Activated T-cell treated with anti-CD3 and anti-CD28 coated beads, Interleukin-2, amount 50 U/mL, for 24 hours (primary cell): ENCODE results near the gene MIS12.

Source experiments
- DNase-seq: peaks from one replicate; pipeline ENCODE4 v3.0.0-alpha.2; 2020
- H3K27ac Mint-ChIP-seq: 2 replicates; pipeline ENCODE4 v1.8.0; 2020; ENCODE audit warnings: mild to moderate bottlenecking, mixed read lengths
- H3K27me3 Mint-ChIP-seq: 2 replicates; pipeline ENCODE4 v1.8.0; 2020; ENCODE audit warnings: mixed read lengths
- H3K36me3 Mint-ChIP-seq: 2 replicates; pipeline ENCODE4 v1.8.0; 2020; ENCODE audit warnings: low read depth, mixed read lengths
- H3K4me1 Mint-ChIP-seq: 2 replicates; pipeline ENCODE4 v1.8.0; 2020; ENCODE audit warnings: low read depth, mixed read lengths
- H3K4me3 Mint-ChIP-seq: 2 replicates; pipeline ENCODE4 v1.8.0; 2020; ENCODE audit warnings: mild to moderate bottlenecking, moderate library complexity, mixed read lengths
- H3K9me3 Mint-ChIP-seq: 2 replicates; pipeline ENCODE4 v1.8.0; 2020; ENCODE audit warnings: mixed read lengths

Gene MIS12

GRCh38 chr17:5486206-5487124, at the start of gene MIS12:
Gene MIS12 (plus strand): TSS chr17:5486566. CDS start chr17:5488863, 2,297 bp downstream.
- Mint-ChIP-seq H3K27me3 (no peaks in the 10 kb centered on the region), H3K27ac (peak within 1 kb of the TSS; percentile 99), H3K36me3 (peaks cover 92% of the 10 kb centered on the region), H3K9me3 (no peaks in the 10 kb centered on the region), H3K4me3 (peak within 1 kb of the TSS; percentile 95), H3K4me1 (peaks cover 69% of the 10 kb centered on the region)
- peak; percentile 94 for DNase-seq

GRCh38 chr17:5437721-5438317, 48.5 kb upstream of the MIS12 start:
- H3K36me3 Mint-ChIP-seq: peaks cover 88% of the 10 kb centered on the region
- peaks cover 46% of the 10 kb centered on the region for H3K4me1 Mint-ChIP-seq
- DNase-seq: no peak
- H3K4me3 Mint-ChIP-seq: peak overlapping the region; percentile 95
- H3K27me3 Mint-ChIP-seq: no peaks in the 10 kb centered on the region
- no peaks in the 10 kb centered on the region for H3K9me3 Mint-ChIP-seq
- peak overlapping the region; percentile 94 for H3K27ac Mint-ChIP-seq

- peaks cover 86% of the 10 kb centered on the region for H3K36me3 Mint-ChIP-seq
- peak within 1 kb of the TSS; percentile 94 for H3K27ac Mint-ChIP-seq
- peaks cover 43% of the 10 kb centered on the region for H3K4me1 Mint-ChIP-seq
- H3K27me3 Mint-ChIP-seq: no peaks in the 10 kb centered on the region
- DNase-seq: peak; percentile 95
- no peaks in the 10 kb centered on the region for H3K9me3 Mint-ChIP-seq
- peak within 1 kb of the TSS; percentile 95 for H3K4me3 Mint-ChIP-seq
Observed at GRCh38 chr17:5438716-5439445, 47.5 kb upstream of the MIS12 start, which contains the start of gene C1QBP. Gene C1QBP (minus strand): TSS chr17:5439155. CDS start chr17:5439073, 82 bp downstream.

GRCh38 chr17:5439446-5439764, 47.0 kb upstream of the MIS12 start:
- no peaks in the 10 kb centered on the region for H3K27me3 Mint-ChIP-seq
- no peak for DNase-seq
- H3K4me3 Mint-ChIP-seq: peak overlapping the region; percentile 95
- peaks cover 41% of the 10 kb centered on the region for H3K4me1 Mint-ChIP-seq
- no peaks in the 10 kb centered on the region for H3K9me3 Mint-ChIP-seq
- peak overlapping the region; percentile 94 for H3K27ac Mint-ChIP-seq
- H3K36me3 Mint-ChIP-seq: peaks cover 87% of the 10 kb centered on the region

- Mint-ChIP-seq H3K27ac (no peak overlapping the region), H3K4me3 (no peak overlapping the region), H3K9me3 (no peaks in the 10 kb centered on the region), H3K27me3 (no peaks in the 10 kb centered on the region), H3K36me3 (peaks cover 87% of the 10 kb centered on the region), H3K4me1 (peaks cover 14% of the 10 kb centered on the region)
- DNase-seq: no peak
Observed at GRCh38 chr17:5443728-5444127, 42.6 kb upstream of the MIS12 start.

- Mint-ChIP-seq H3K9me3 (no peaks in the 10 kb centered on the region), H3K36me3 (peaks cover 91% of the 10 kb centered on the region), H3K4me1 (peaks cover 12% of the 10 kb centered on the region), H3K27me3 (no peaks in the 10 kb centered on the region), H3K4me3 (no peak overlapping the region), H3K27ac (no peak overlapping the region)
- no peak for DNase-seq
Observed at GRCh38 chr17:5444209-5444608, 42.2 kb upstream of the MIS12 start.

- Mint-ChIP-seq H3K9me3 (no peaks in the 10 kb centered on the region), H3K36me3 (peaks cover 95% of the 10 kb centered on the region)
Observed at GRCh38 chr17:5446786-5447185, 39.6 kb upstream of the MIS12 start.

GRCh38 chr17:5464717-5465507, 21.5 kb upstream of the MIS12 start:
- Mint-ChIP-seq H3K36me3 (peaks cover 79% of the 10 kb centered on the region), H3K4me1 (peaks cover 43% of the 10 kb centered on the region), H3K4me3 (no peak overlapping the region), H3K27me3 (no peaks in the 10 kb centered on the region), H3K27ac (peak overlapping the region; percentile 7), H3K9me3 (no peaks in the 10 kb centered on the region)
- DNase-seq: no peak

More at GRCh38 chr17:5446786-5447185, 39.6 kb upstream of the MIS12 start:
- no peak overlapping the region for H3K27ac Mint-ChIP-seq
- no peak for DNase-seq
- H3K4me1 Mint-ChIP-seq: no peaks in the 10 kb centered on the region
- no peaks in the 10 kb centered on the region for H3K27me3 Mint-ChIP-seq
- no peak overlapping the region for H3K4me3 Mint-ChIP-seq

- H3K4me3 Mint-ChIP-seq: peak overlapping the region; percentile 92
Observed at GRCh38 chr17:5466295-5466694, 20.1 kb upstream of the MIS12 start.

GRCh38 chr17:5467416-5467815, 18.9 kb upstream of the MIS12 start:
- peak overlapping the region; percentile 92 for H3K4me3 Mint-ChIP-seq
- H3K36me3 Mint-ChIP-seq: peaks cover 67% of the 10 kb centered on the region
- no peaks in the 10 kb centered on the region for H3K27me3 Mint-ChIP-seq
- DNase-seq: no peak
- peaks cover 46% of the 10 kb centered on the region for H3K4me1 Mint-ChIP-seq
- H3K27ac Mint-ChIP-seq: peak overlapping the region; percentile 75
- H3K9me3 Mint-ChIP-seq: no peaks in the 10 kb centered on the region

More at GRCh38 chr17:5466295-5466694, 20.1 kb upstream of the MIS12 start:
- H3K36me3 Mint-ChIP-seq: peaks cover 67% of the 10 kb centered on the region
- H3K27me3 Mint-ChIP-seq: no peaks in the 10 kb centered on the region
- DNase-seq: no peak
- H3K27ac Mint-ChIP-seq: no peak overlapping the region
- peaks cover 46% of the 10 kb centered on the region for H3K4me1 Mint-ChIP-seq
- no peaks in the 10 kb centered on the region for H3K9me3 Mint-ChIP-seq

GRCh38 chr17:5468075-5468473, 18.3 kb upstream of the MIS12 start:
- peak; percentile 61 for DNase-seq
- Mint-ChIP-seq H3K9me3 (no peaks in the 10 kb centered on the region), H3K36me3 (peaks cover 67% of the 10 kb centered on the region), H3K4me3 (peak overlapping the region; percentile 92), H3K27ac (peak overlapping the region; percentile 75), H3K4me1 (peaks cover 46% of the 10 kb centered on the region), H3K27me3 (no peaks in the 10 kb centered on the region)

GRCh38 chr17:5472511-5472910, 13.9 kb upstream of the MIS12 start:
- Mint-ChIP-seq H3K36me3 (peaks cover 67% of the 10 kb centered on the region), H3K4me1 (peaks cover 22% of the 10 kb centered on the region), H3K9me3 (no peaks in the 10 kb centered on the region), H3K27me3 (no peaks in the 10 kb centered on the region), H3K27ac (peak overlapping the region; percentile 69), H3K4me3 (no peak overlapping the region)
- DNase-seq: no peak

- no peak for DNase-seq
- Mint-ChIP-seq H3K27me3 (no peaks in the 10 kb centered on the region), H3K4me3 (no peak overlapping the region), H3K4me1 (peaks cover 26% of the 10 kb centered on the region), H3K36me3 (peaks cover 71% of the 10 kb centered on the region), H3K27ac (peak overlapping the region; percentile 3), H3K9me3 (no peaks in the 10 kb centered on the region)
Observed at GRCh38 chr17:5473906-5474305, 12.5 kb upstream of the MIS12 start.

- H3K4me3 Mint-ChIP-seq: no peak overlapping the region
- no peaks in the 10 kb centered on the region for H3K9me3 Mint-ChIP-seq
- no peak for DNase-seq
- H3K4me1 Mint-ChIP-seq: peaks cover 42% of the 10 kb centered on the region
- H3K27me3 Mint-ChIP-seq: no peaks in the 10 kb centered on the region
- peaks cover 96% of the 10 kb centered on the region for H3K36me3 Mint-ChIP-seq
- H3K27ac Mint-ChIP-seq: no peak overlapping the region
Observed at GRCh38 chr17:5478992-5479391, 7.4 kb upstream of the MIS12 start.
